HG02938 (cell line): ENCODE results near the gene KRT16.
"Not testable (repeated sequence)": the region's sequence is repeated elsewhere in the genome, so short reads cannot be mapped to it uniquely, and the experiment has no call there.

Experiments
- ATAC-seq: cut with Tn5 transposase; IDR thresholded peaks from one replicate; pipeline ENCODE4 v1.9.1; 2021; ENCODE audit warnings: mild to moderate bottlenecking, moderate library complexity; ENCODE audit not compliant: unreplicated experiment

The KRT16 gene

GRCh38 chr17:41647940-41648410 is 35.4 kb upstream of the KRT16 start:
- ATAC-seq = no peak

- ATAC-seq = no peak
Observed at GRCh38 chr17:41647038-41647813, 34.7 kb upstream of the KRT16 start.

- ATAC-seq = no peak
Observed at GRCh38 chr17:41642252-41643156, 29.9 kb upstream of the KRT16 start.

- ATAC-seq = not testable (repeated sequence)
Observed at GRCh38 chr17:41640596-41640995, 28.0 kb upstream of the KRT16 start.

- no peak for ATAC-seq
Observed at GRCh38 chr17:41639492-41640473, 27.2 kb upstream of the KRT16 start.

GRCh38 chr17:41638941-41639340 is 26.4 kb upstream of the KRT16 start:
- no peak for ATAC-seq

- no peak for ATAC-seq
Observed at GRCh38 chr17:41638194-41638593, 25.6 kb upstream of the KRT16 start.

- no peak for ATAC-seq
Observed at GRCh38 chr17:41636652-41637051, 24.1 kb upstream of the KRT16 start.

- ATAC-seq = no peak
Observed at GRCh38 chr17:41635121-41636097, 22.8 kb upstream of the KRT16 start.

- ATAC-seq = no peak
Observed at GRCh38 chr17:41634639-41635038, 22.1 kb upstream of the KRT16 start.

- no peak for ATAC-seq
Observed at GRCh38 chr17:41633556-41634199, 21.1 kb upstream of the KRT16 start.

GRCh38 chr17:41632482-41633105 is 20.0 kb upstream of the KRT16 start:
- ATAC-seq = no peak

GRCh38 chr17:41631898-41632285 is 19.3 kb upstream of the KRT16 start:
- ATAC-seq = no peak

- no peak for ATAC-seq
Observed at GRCh38 chr17:41631025-41631897, 18.7 kb upstream of the KRT16 start.

- no peak for ATAC-seq
Observed at GRCh38 chr17:41629826-41630670, 17.5 kb upstream of the KRT16 start.

- ATAC-seq = no peak
Observed at GRCh38 chr17:41629316-41629715, 16.7 kb upstream of the KRT16 start.
